ENCODE measurements around the gene PTPRE. TPM values are rescaled to one million over a fixed set of nuclear protein-coding genes. Genes with fewer than 3 reads are reported as not detected.

The PTPRE gene
- total RNA-seq, 5 donors from 2014 or later (not counting 1 experiment from before 2014, with no cell fraction given), result 23.2 to 69.2 (median 32.2) TPM

- Histone ChIP-seq H3K4me1 (ENCODE audit: control insufficient read depth in 1 of 2, extremely low read depth in 1 of 2, insufficient read depth in 2 of 2, low read length in 2 of 2) (no peaks in the 10 kb centered on the region), H3K27me3 (replicated peaks in 1 of 2; ENCODE audit: control insufficient read depth in 2 of 2, extremely low read depth in 1 of 2, insufficient read depth in 2 of 2, low read length in 1 of 2) (peaks cover 0 to 20% of the 10 kb centered on the region in 2 experiments), H3K36me3 (ENCODE audit: control insufficient read depth in 2 of 2, extremely low read depth in 1 of 2, insufficient read depth in 1 of 2, low read length in 1 of 2) (no peaks in the 10 kb centered on the region), H3K27ac (ENCODE audit: low read length) (no peak overlapping the region), H3K4me3 (ENCODE audit: control insufficient read depth in 1 of 2, extremely low read depth in 1 of 2, low read length in 1 of 2) (no peak overlapping the region), H3K9me3 (no peaks in the 10 kb centered on the region)
- ATAC-seq (replicated peaks in 1 of 4) (no peak), DNase-seq (no peak)
- no peaks in the 10 kb centered on the region for H3K9me3 Mint-ChIP-seq
- no peaks in the 10 kb centered on the region for H3K4me1 Mint-ChIP-seq
- CTCF ChIA-PET, result interaction anchor here in 1 of 2 donors (1.0 kb wide), 1 partner anchor 10 kb away, joined by 3 read pairs; no protein-coding TSS in a partner anchor
- 73% methylated on average over 10 of the region's 17 CpGs for WGBS (ENCODE audit: insufficient coverage)
- POLR2A ChIA-PET, result no interaction called here
- H3K4me3 Mint-ChIP-seq, result no peak overlapping the region
- H3K36me3 Mint-ChIP-seq, result no peaks in the 10 kb centered on the region
- H3K27me3 Mint-ChIP-seq, result peaks cover 15 to 26% of the 10 kb centered on the region in 2 donors
- H3K27ac Mint-ChIP-seq, result no peak overlapping the region
Observed at GRCh38 chr10:127998501-127999144, 91.7 kb downstream of the PTPRE start.

GRCh38 chr10:127999297-128000129 lies 92.6 kb downstream of the PTPRE start:
- Mint-ChIP-seq H3K9me3 (no peaks in the 10 kb centered on the region), H3K4me3 (no peak overlapping the region), H3K27ac (no peak overlapping the region), H3K27me3 (peaks cover 15 to 26% of the 10 kb centered on the region in 2 donors), H3K4me1 (no peaks in the 10 kb centered on the region), H3K36me3 (no peaks in the 10 kb centered on the region)
- Histone ChIP-seq H3K27ac (ENCODE audit: low read length) (no peak overlapping the region), H3K27me3 (replicated peaks in 1 of 2; ENCODE audit: control insufficient read depth in 2 of 2, extremely low read depth in 1 of 2, insufficient read depth in 2 of 2, low read length in 1 of 2) (peaks cover 0 to 20% of the 10 kb centered on the region in 2 experiments), H3K4me1 (ENCODE audit: control insufficient read depth in 1 of 2, extremely low read depth in 1 of 2, insufficient read depth in 2 of 2, low read length in 2 of 2) (no peaks in the 10 kb centered on the region), H3K4me3 (ENCODE audit: control insufficient read depth in 1 of 2, extremely low read depth in 1 of 2, low read length in 1 of 2) (no peak overlapping the region), H3K36me3 (ENCODE audit: control insufficient read depth in 2 of 2, extremely low read depth in 1 of 2, insufficient read depth in 1 of 2, low read length in 1 of 2) (no peaks in the 10 kb centered on the region), H3K9me3 (no peaks in the 10 kb centered on the region)
- WGBS (ENCODE audit: insufficient coverage), result 71% methylated on average over 18 of the region's 23 CpGs
- DNase-seq (no peak), ATAC-seq (replicated peaks in 1 of 4) (no peak)
- POLR2A ChIA-PET, result no interaction called here
- CTCF ChIA-PET, result interaction anchor here in 1 of 2 donors (1.0 kb wide), 1 partner anchor 11 kb away, joined by 3 read pairs; no protein-coding TSS in a partner anchor

DNA sequence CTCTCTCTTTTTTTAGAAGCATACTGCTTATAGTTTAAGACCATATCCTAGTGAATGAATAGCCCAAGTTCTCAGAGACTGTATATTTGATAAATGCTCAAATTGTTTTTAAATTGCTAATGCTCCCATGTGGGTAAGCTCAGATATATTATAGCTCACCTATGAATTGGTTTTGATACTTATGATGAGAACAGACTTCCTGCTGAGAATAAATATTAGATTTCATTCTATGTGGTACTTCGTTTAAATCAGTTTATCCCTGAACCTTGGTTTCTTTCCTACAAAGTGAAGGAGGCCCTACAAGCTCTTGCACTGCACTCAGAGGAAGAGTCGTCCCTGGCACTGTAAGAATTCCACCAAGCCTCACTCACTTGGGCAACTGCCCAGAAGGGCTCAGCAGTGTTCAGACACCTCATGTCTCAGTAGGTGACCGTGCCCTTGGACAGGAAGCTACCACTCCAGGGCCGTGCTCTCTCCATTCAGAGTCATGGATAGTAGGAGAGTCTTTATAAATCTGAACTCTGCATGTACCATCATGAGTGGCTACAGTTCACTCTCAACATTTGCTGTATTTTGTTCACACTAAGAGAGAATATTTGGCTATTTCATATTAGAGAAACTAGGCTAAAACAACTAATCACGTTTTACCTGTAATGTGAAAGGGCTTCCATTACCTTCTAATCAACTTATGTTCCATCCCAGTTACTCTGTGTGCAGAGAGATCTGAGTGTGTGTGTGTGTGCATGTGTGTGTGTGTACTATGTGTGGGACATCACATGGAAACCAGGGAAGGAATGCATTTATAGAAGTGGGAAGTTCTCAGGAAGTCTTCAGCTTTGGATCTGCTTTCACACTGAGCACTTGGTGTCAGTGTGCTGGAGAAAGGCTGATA lies 93.8 kb downstream of the PTPRE start:
- ATAC-seq (replicated peaks in 1 of 4) (no peak), DNase-seq (no peak)
- Mint-ChIP-seq H3K36me3 (no peaks in the 10 kb centered on the region), H3K27ac (no peak overlapping the region), H3K9me3 (no peaks in the 10 kb centered on the region), H3K4me3 (no peak overlapping the region), H3K27me3 (peaks cover 15 to 30% of the 10 kb centered on the region in 2 donors), H3K4me1 (no peaks in the 10 kb centered on the region)
- CTCF ChIA-PET, result interaction anchor here in 1 of 2 donors (0.9 kb wide), 1 partner anchor 10 kb away, joined by 3 read pairs; no protein-coding TSS in a partner anchor
- POLR2A ChIA-PET, result no interaction called here
- Histone ChIP-seq H3K9me3 (no peaks in the 10 kb centered on the region), H3K27ac (ENCODE audit: low read length) (no peak overlapping the region), H3K36me3 (ENCODE audit: control insufficient read depth in 2 of 2, extremely low read depth in 1 of 2, insufficient read depth in 1 of 2, low read length in 1 of 2) (no peaks in the 10 kb centered on the region), H3K27me3 (replicated peaks in 1 of 2; ENCODE audit: control insufficient read depth in 2 of 2, extremely low read depth in 1 of 2, insufficient read depth in 2 of 2, low read length in 1 of 2) (peaks cover 0 to 23% of the 10 kb centered on the region in 2 experiments), H3K4me3 (ENCODE audit: control insufficient read depth in 1 of 2, extremely low read depth in 1 of 2, low read length in 1 of 2) (no peak overlapping the region), H3K4me1 (ENCODE audit: control insufficient read depth in 1 of 2, extremely low read depth in 1 of 2, insufficient read depth in 2 of 2, low read length in 2 of 2) (no peaks in the 10 kb centered on the region)
- no CpG with 5 or more reads among the region's 5 CpGs for WGBS (ENCODE audit: insufficient coverage)

- Mint-ChIP-seq H3K27ac (no peak overlapping the region), H3K36me3 (no peaks in the 10 kb centered on the region), H3K27me3 (peaks cover 15 to 28% of the 10 kb centered on the region in 2 donors), H3K9me3 (no peaks in the 10 kb centered on the region), H3K4me3 (no peak overlapping the region), H3K4me1 (no peaks in the 10 kb centered on the region)
- no peak for DNase-seq
- Histone ChIP-seq H3K36me3 (ENCODE audit: control insufficient read depth in 2 of 2, extremely low read depth in 1 of 2, insufficient read depth in 1 of 2, low read length in 1 of 2) (no peaks in the 10 kb centered on the region), H3K4me3 (ENCODE audit: control insufficient read depth in 1 of 2, extremely low read depth in 1 of 2, low read length in 1 of 2) (no peak overlapping the region), H3K27ac (ENCODE audit: low read length) (no peak overlapping the region), H3K9me3 (no peaks in the 10 kb centered on the region), H3K4me1 (ENCODE audit: control insufficient read depth in 1 of 2, extremely low read depth in 1 of 2, insufficient read depth in 2 of 2, low read length in 2 of 2) (no peaks in the 10 kb centered on the region), H3K27me3 (replicated peaks in 1 of 2; ENCODE audit: control insufficient read depth in 2 of 2, extremely low read depth in 1 of 2, insufficient read depth in 2 of 2, low read length in 1 of 2) (peaks cover 0 to 24% of the 10 kb centered on the region in 2 experiments)
- WGBS (ENCODE audit: insufficient coverage), result 84% methylated on average over 7 of the region's 10 CpGs
- ChIA-PET CTCF (no interaction called here), POLR2A (interaction anchor here in 1 of 2 donors (0.6 kb wide), 1 partner anchor 15 kb away, joined by 3 read pairs; no protein-coding TSS in a partner anchor)
- no peak for ATAC-seq (replicated peaks in 1 of 4)
Observed at GRCh38 chr10:128001363-128001745, 94.5 kb downstream of the PTPRE start.

GRCh38 chr10:128001849-128002248 lies 94.9 kb downstream of the PTPRE start:
- Mint-ChIP-seq H3K27ac (no peak overlapping the region), H3K36me3 (no peaks in the 10 kb centered on the region), H3K4me3 (no peak overlapping the region), H3K4me1 (no peaks in the 10 kb centered on the region), H3K9me3 (no peaks in the 10 kb centered on the region), H3K27me3 (peaks cover 15 to 33% of the 10 kb centered on the region in 2 donors)
- WGBS (ENCODE audit: insufficient coverage), result 80% methylated on average over 12 of the region's 13 CpGs
- Histone ChIP-seq H3K27ac (ENCODE audit: low read length) (no peak overlapping the region), H3K4me3 (ENCODE audit: control insufficient read depth in 1 of 2, extremely low read depth in 1 of 2, low read length in 1 of 2) (no peak overlapping the region), H3K4me1 (ENCODE audit: control insufficient read depth in 1 of 2, extremely low read depth in 1 of 2, insufficient read depth in 2 of 2, low read length in 2 of 2) (no peaks in the 10 kb centered on the region), H3K9me3 (no peaks in the 10 kb centered on the region), H3K36me3 (ENCODE audit: control insufficient read depth in 2 of 2, extremely low read depth in 1 of 2, insufficient read depth in 1 of 2, low read length in 1 of 2) (no peaks in the 10 kb centered on the region), H3K27me3 (replicated peaks in 1 of 2; ENCODE audit: control insufficient read depth in 2 of 2, extremely low read depth in 1 of 2, insufficient read depth in 2 of 2, low read length in 1 of 2) (peaks cover 0 to 24% of the 10 kb centered on the region in 2 experiments)
- ATAC-seq (replicated peaks in 1 of 4) (no peak), DNase-seq (no peak)
- POLR2A ChIA-PET, result interaction anchor here in 1 of 2 donors (0.6 kb wide), 1 partner anchor 14 kb away, joined by 3 read pairs; no protein-coding TSS in a partner anchor
- CTCF ChIA-PET, result no interaction called here

- Histone ChIP-seq H3K4me3 (ENCODE audit: control insufficient read depth in 1 of 2, extremely low read depth in 1 of 2, low read length in 1 of 2) (no peak overlapping the region), H3K4me1 (ENCODE audit: control insufficient read depth in 1 of 2, extremely low read depth in 1 of 2, insufficient read depth in 2 of 2, low read length in 2 of 2) (no peaks in the 10 kb centered on the region), H3K27ac (ENCODE audit: low read length) (no peak overlapping the region), H3K36me3 (ENCODE audit: control insufficient read depth in 2 of 2, extremely low read depth in 1 of 2, insufficient read depth in 1 of 2, low read length in 1 of 2) (no peaks in the 10 kb centered on the region), H3K27me3 (replicated peaks in 1 of 2; ENCODE audit: control insufficient read depth in 2 of 2, extremely low read depth in 1 of 2, insufficient read depth in 2 of 2, low read length in 1 of 2) (peaks cover 0 to 19% of the 10 kb centered on the region in 2 experiments), H3K9me3 (no peaks in the 10 kb centered on the region)
- no peaks in the 10 kb centered on the region for H3K36me3 Mint-ChIP-seq
- no peak for ATAC-seq (replicated peaks in 1 of 4)
- H3K27me3 Mint-ChIP-seq, result peaks cover 18 to 29% of the 10 kb centered on the region in 2 donors
- H3K9me3 Mint-ChIP-seq, result no peaks in the 10 kb centered on the region
- H3K4me3 Mint-ChIP-seq, result no peak overlapping the region
- CTCF ChIA-PET, result no interaction called here
- no peaks in the 10 kb centered on the region for H3K4me1 Mint-ChIP-seq
- WGBS (ENCODE audit: insufficient coverage), result 67% methylated on average over 1 of the region's 7 CpGs
- H3K27ac Mint-ChIP-seq, result no peak overlapping the region
- POLR2A ChIA-PET, result no interaction called here
- no peak for DNase-seq
Observed at GRCh38 chr10:128003521-128003920, 96.6 kb downstream of the PTPRE start.
